ENCODE results near the gene PLEKHG7.

- TF ChIP-seq EZH2 (IDR thresholded peaks at IDR 0.05; ENCODE audit: borderline replicate concordance, low read depth, low read length, poor library complexity, severe bottlenecking), result no peak
- TF ChIP-seq CTCF (conservative IDR thresholded peaks at IDR 0.05; ENCODE audit: low read depth, low read length), result no peak
These were observed 7.2 kb upstream of the PLEKHG7 start for GRCh38 chr12:92695577-92695976.

All from A673 (cell line).